Stromal cell of bone marrow (primary cell): ENCODE results near the gene ALAS2.
"Not testable (repeated sequence)": the region's sequence is repeated elsewhere in the genome, so short reads cannot be mapped to it uniquely, and the experiment has no call there.

Experiments
- DNase-seq: peaks from one replicate; pipeline ENCODE4 v3.0.0-alpha.2; 2012; ENCODE audit warnings: low read depth

The ALAS2 gene

GRCh38 chrX:55030271-55031205 lies at the start of gene ALAS2:
Gene ALAS2 (minus strand): TSS chrX:55030977. CDS start chrX:55026000, 4,977 bp downstream.
- DNase-seq: no peak

GRCh38 chrX:55074851-55075467 lies 44.2 kb upstream of the ALAS2 start, which contains the start of gene PAGE2B:
Gene PAGE2B (plus strand): TSS chrX:55075030. CDS start chrX:55076042, 1,012 bp downstream.
- no peak for DNase-seq

GRCh38 chrX:55072286-55072685 lies 41.5 kb upstream of the ALAS2 start:
- DNase-seq: no peak

- DNase-seq: not testable (repeated sequence)
Measured at GRCh38 chrX:55067180-55067579, 36.4 kb upstream of the ALAS2 start.

- DNase-seq: no peak
Measured at GRCh38 chrX:55057675-55058249, 27.0 kb upstream of the ALAS2 start.

GRCh38 chrX:55056820-55057674 lies 26.3 kb upstream of the ALAS2 start:
- DNase-seq: no peak

GRCh38 chrX:55050599-55050998 lies 19.8 kb upstream of the ALAS2 start:
- not testable (repeated sequence) for DNase-seq

GRCh38 chrX:55041514-55041913 lies 10.7 kb upstream of the ALAS2 start:
- no peak for DNase-seq

GRCh38 chrX:55039471-55039870 lies 8.7 kb upstream of the ALAS2 start:
- DNase-seq: no peak

GRCh38 chrX:55033429-55033828 lies 2.7 kb upstream of the ALAS2 start:
- DNase-seq: no peak

- no peak for DNase-seq
Measured at GRCh38 chrX:55029291-55029690, 1.5 kb downstream of the ALAS2 start.

- DNase-seq: no peak
Measured at GRCh38 chrX:55028611-55029010, 2.2 kb downstream of the ALAS2 start.

GRCh38 chrX:55028040-55028439 lies 2.7 kb downstream of the ALAS2 start:
- no peak for DNase-seq

- no peak for DNase-seq
Measured at GRCh38 chrX:55026840-55027239, 3.9 kb downstream of the ALAS2 start.

- no peak for DNase-seq
Measured at GRCh38 chrX:55026143-55026542, 4.6 kb downstream of the ALAS2 start.

- no peak for DNase-seq
Measured at GRCh38 chrX:55014897-55015299, 15.9 kb downstream of the ALAS2 start.

- DNase-seq: no peak
Measured at GRCh38 chrX:55011294-55011693, 19.5 kb downstream of the ALAS2 start.

- peak; percentile 40 for DNase-seq
Measured at GRCh38 chrX:55008571-55009358, 22.0 kb downstream of the ALAS2 start.

GRCh38 chrX:55007656-55008055 lies 23.1 kb downstream of the ALAS2 start:
- peak; percentile 40 for DNase-seq

GRCh38 chrX:55006827-55007621 lies 23.8 kb downstream of the ALAS2 start:
- DNase-seq: no peak
